IPS DF 4.7 (cell line): Measurements from ENCODE around the gene OCIAD2.
"Not testable (repeated sequence)": the region's sequence is repeated elsewhere in the genome, so short reads cannot be mapped to it uniquely, and the experiment has no call there.

Experiments
- DNase-seq: peaks from one replicate; pipeline ENCODE4 v3.0.0-alpha.2; 2013; ENCODE audit warnings: low spot score; ENCODE audit errors: extremely low read depth

Gene OCIAD2

DNA sequence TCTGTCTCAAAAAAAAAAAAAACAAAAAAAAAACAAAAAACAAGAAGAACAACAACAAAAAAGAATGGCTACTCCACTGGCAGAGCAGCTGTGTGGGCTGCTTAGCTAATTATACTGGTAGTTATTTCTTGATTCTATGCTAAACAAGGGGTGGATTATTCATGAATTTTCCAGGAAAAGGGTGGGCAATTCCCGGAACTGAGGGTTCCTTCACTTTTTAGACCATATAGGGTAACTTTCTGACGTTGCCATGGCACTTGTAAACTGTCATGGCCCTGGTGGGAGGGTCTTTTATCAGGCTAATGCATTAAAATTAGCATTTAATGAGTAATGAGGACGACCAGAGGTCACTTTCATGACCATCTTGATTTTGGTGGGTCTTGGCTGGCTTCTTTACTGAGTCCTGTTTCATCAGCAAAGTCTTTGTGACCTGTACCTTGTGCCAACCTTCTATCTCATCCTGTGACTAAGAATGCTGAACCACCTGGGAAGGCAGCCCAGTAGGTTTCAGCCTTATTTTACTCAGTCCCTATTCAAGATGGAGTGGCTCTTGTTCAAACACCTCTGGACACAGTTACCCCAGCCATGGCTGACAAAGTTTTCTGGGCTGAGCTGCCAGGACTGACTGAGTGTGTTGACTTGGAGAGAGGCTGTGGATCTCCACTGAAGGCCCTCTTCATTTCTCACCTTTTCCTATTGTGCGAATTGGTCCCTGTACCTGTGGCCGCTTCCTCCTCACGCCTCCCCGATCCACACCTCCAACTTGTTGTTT, 1.3 kb upstream of the OCIAD2 start:
- DNase-seq = no peak

DNA sequence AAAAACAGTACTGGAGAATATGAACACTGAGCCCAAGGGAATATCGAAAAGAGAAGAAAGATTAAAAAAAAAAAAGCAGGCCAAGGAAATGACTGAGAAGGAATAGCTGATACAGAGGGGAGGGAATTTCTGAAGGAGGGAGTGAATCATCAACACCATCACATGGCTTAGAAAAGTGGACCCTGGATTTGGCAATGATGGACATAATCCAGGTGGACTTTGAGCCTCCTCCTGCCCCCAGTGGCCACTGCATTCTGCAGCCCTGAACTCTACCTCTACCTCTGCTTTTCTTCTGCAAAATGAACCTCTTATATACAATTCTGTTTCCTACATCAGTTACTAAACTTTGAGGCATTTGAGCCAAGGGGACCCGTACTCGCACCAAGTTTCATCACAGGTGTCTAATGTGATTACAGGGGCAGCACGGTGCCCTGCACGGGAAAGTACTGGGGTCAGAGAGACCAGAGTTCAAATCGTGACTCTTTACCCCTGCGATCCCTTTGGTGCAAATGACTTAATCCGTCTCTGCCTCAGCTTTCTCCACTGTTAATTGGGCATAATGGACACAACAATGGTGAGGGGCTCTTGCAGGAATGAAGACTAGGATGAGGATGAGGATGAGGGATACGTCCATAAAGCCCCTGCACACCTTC, 1.1 kb downstream of the OCIAD2 start:
- DNase-seq = no peak

DNA sequence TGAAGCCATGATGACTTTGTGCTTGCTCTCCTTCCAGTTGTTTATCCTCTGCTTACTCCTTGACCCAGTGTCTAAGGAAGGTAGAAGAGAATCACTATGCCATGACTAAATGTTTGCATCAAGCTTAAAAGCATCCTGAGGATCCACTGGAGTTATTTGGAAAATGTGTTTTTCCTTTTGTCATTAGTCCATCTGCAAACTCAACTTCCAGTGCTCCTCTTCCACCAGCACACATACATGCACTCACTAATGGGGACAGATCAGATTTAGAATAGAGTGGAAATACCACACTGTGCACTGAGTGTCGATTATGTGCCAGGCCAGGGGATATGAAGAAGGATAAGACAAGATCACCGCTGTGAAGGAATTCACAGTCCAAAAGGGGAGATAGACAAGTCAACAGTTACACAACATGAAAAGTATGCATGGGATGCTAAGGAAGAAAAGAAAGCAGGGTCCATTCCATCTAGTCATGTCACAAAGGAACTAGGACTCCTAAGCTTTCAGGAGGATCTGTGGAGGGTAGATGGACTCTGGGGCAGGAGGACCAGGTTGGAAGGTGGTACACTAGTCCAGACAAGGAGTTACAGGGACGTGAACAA, 1.9 kb downstream of the OCIAD2 start:
- no peak for DNase-seq

DNA sequence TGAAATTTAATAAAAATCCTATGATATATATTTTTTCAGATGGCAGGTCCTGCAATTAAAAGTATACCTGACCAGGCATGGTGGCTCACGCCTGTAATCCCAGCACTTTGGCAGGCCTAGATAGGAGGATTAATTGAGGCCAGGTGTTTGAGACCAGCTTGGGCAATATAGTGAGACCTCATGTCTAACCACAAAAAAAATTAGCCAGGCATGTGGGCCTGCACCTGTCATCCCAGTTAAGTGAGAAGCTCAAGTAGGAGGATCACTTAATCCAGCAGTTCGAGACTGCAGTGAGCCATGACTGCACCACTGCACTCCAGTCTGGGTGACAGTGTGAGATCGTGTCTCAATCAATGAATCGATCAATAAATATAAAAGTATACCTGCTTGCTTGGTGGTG, 2.5 kb downstream of the OCIAD2 start:
- no peak for DNase-seq

DNA sequence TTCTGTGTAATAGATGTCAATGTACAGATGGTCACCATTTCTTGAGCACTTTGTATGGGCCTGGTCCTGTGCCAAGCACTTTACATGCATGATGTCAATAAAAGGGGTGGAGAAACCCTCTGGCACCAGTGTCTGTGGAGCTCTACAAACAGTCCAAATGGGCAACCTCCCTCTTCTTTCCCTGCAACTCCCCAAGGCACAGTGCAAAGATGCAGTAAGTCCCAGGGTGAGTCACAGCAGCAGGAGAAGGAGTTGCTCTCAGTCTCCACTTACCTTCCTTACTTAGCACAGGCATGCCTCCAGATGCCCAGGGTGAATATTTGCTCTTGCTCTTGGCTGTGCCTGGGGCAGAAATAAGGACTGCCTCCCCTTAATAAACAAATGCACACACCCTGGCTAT, 4.3 kb downstream of the OCIAD2 start:
- no peak for DNase-seq

DNA sequence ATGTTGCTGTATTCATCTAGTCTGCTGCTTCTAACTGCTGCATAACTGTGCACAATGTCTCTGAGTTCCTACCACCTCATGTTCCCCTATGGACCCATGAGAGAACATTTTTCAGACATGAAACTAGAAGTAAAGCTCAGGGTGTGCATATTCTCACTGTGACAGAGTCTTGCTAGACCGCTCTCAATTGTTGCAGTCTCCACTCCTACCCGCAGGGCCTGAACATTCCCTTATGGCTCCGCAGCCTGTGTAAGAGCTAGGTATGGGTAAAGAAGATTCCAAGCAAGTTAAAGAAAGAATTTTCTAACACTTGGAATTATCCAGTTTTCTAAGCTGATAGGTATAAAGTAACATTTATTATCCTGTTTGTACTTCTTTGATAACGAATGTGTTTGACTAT, 5.4 kb downstream of the OCIAD2 start:
- no peak for DNase-seq

DNA sequence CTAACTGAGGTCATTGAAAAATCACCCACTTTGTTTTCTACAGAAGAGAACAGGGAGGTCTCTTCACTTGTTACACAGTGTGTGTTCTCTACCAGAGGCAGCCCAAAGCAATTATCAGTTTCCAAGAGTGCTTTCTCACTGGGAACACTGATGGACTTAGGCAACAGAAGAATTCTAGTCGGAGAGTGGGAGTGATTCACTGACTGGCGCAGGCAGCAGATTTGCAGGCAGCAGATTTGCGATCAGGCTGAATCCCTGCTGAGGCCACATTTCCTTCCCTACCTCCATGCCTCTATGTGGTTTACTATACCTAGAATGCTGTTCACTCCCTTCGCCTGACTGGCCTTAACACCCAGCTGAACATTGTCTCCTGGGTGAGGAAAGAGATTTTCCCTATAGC, 6.6 kb downstream of the OCIAD2 start:
- no peak for DNase-seq

DNA sequence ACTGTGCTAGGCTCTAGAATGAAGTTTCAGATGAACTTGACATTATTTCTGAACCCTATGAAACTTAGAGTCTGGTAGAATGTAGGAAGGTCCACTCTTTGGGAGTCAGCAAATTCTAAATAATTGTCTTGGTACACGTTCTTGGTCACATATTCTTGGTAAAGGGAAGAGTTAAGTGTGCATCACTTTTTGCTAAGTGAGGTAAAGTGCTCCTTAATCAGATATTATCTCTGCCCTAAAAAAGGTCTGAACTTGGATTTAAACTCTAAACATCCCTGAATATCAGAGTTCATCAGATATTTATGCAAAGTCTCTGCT, 7.2 kb downstream of the OCIAD2 start:
- no peak for DNase-seq

DNA sequence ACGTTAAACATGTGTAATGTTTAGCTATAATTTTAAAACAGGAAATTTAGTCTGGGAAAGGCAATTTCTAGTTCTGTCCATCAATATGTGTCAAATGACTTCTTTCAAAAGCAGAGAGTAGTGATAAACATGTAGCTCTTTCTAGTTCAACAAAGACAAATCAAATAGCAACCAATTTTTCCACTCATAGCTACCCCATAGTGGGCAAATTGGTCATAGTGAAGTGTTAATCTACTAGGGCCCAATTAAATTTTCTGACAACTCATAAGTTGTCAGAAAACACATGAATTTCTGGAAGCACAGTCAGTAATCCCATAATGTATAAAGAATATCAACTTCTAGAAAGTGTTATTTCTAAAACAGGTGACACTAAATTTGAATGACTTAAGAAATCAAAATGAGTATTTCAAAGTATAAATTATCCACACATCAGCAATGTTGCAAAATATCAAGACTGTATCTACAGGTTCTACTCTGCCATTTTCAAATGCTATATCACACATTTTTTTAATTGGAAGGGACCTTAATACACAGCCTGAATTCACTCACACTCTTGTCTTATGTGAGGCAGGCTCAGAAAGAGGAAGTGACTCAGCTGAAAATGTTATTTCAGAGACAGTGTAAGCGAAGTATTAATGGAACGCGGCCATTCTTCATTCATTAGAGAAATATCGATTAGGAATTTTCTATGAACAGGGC, 7.7 kb downstream of the OCIAD2 start:
- no peak for DNase-seq

DNA sequence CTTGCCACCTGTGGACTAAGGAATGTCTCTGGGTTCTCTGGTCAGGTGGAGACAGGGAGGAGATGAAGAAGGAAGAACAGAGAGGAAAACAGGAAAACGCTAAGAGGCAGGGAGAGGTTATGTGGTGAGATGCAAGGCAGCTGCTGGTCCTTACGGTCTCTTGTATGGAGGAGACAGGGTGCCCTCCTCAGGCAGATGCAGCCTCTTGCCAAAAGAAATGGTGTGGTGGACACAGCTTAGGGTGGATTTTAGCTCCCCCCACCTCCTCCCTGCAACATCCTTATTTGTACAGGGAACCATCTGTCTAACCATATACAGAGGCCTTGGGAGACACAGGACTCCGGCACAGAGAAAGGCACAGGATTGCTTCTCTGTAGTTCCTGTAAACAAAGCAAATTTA, 9.7 kb downstream of the OCIAD2 start:
- DNase-seq = no peak

DNA sequence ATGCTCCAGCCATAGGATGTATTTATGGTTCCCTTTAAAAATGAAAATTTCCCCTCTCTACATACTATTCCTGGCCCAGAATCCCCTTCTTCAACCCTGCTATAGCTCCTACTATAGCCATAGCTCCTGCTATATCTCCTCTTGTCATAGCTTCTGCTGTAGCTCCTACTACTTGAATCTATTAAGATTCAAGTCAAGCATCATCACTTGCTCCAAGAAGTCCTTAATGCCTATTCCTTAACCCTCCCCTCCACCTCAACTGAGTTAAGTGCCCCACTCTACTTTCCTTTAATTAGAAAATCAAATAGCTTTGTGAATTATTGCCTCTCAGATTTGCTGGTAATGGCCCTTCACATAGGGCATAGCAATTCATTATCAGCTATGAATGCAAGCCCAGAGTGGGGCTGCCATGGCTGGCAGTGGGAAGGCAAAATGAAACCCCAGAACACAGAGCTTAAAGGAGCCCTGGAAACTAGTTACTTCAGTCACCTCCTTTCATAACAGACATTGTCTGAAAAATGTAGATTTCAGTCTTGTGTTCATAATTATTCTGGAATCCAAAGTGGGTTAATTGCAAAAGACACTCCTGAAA, 15.4 kb downstream of the OCIAD2 start:
- DNase-seq = no peak

DNA sequence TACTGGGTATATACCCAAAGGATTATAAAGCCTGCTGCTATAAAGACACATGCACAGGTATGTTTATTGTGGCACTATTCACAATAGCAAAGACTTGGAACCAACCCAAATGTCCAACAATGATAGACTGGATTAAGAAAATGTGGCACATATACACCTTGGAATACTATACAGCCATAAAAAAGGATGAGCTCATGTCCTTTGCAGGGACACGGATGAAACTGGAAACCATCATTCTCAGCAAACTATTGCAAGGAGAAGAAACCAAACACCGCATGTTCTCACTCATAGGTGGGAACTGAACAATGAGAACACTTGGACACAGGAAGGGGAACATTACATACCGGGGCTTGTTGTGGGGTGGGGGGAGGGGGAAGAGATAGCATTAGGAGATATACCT, 16.8 kb downstream of the OCIAD2 start:
- DNase-seq = not testable (repeated sequence)

DNA sequence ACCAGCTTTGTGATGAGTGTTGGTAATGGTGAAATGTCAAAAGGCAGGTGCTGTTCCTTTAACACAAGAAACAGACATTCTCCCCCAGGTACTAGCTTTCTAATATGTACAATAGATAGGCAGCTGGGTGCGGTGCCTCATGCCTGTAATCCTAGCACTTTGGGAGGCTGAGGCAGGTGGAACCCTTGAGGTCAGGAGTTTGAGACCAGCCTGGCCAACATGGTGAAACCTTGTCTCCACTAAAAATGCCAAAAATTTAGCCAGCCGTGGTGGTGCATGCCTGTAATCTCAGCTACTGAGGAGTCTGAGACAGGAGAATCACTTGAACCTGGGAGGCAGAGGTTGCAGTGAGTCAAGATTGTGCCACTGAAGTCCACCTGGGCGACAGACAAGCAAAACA, 24.9 kb downstream of the OCIAD2 start:
- not testable (repeated sequence) for DNase-seq

DNA sequence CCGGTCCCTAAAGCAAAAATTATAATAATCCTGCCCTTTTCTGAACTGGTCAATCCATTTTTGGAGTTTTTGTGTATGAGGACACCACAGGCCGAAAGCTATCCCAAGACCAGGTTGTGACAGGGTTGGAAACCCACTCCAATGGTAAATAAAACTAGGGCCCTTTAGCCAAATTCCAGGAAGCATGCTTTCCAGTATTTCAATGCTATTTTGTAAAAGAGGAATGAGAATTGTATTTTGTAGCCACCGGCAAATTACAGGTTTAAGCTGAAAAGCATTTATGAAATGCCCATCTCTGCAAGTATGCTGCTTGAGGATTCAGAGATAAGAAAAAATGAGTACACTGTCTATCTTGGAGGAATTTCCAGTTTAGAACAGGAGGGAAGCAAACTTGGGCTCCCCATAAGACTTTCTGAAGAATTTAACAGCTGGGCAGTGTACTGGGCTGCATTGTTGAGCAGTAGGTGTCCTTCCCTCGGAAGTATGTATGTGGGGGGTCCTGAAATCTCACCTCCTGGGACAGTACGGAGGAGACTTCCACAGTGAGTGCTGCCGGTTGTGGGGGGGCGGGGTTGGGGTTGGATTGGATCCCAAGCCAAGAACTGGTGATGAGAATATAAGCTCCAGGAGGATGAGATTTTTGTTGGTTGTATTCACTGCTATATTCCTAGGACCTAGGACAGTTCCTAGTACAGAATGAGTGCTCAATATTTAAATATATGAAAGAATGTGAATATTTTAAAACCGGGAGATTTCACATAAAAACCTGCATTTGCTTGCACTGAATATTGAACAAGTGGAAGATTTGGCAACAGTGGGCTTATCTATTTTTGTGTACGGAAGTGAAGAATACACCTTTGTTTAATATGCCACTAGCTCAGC, 26.8 kb downstream of the OCIAD2 start:
- no peak for DNase-seq

DNA sequence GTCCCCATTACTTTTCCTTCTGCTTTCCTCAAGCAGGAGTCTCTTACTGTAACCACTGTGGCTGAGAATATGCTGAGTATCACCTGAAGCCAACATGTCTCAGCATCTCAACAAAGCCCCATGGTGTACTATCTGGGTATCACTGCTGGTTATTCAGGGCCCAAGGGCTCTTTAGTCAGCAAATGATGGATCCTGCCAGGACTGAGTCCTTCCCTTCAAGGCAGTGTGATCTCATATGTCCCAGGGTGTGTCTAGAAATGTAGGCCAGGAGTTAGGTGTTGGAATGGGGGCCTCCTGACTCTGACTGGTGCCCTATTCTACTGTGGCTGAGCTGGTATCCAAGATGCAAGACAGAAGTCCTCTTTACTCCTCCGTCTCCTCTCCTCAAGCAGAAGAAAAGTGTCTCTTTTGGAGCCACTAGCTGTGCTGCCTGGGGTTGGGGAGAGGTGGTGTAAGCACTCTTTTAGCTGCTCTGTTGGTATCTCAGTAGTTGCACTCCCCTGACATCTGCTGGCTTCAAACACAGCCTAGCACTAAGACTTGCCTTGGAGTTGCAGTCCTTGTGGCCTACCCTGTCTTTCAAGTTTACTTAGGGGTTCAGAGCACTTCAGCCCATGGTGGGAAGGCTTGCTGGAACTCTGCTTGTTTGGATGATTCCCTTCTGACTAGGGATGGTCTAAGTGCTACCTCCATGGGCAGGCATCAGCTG, 28.6 kb downstream of the OCIAD2 start:
- DNase-seq = no peak

DNA sequence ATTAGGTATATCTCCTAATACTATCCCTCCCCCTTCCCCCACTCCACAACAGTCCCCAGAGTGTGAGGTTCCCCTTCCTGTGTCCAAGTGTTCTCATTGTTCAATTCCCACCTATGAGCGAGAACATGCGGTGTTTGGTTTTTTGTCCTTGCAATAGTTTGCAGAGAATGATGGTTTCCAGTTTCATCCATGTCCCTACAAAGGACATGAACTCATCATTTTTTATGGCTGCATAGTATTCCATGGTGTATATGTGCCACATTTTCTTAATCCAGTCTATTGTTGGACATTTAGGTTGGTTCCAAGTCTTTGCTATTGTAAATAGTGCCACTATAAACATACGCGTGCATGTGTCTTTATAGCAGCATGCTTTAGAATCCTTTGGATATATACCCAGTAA, 41.9 kb downstream of the OCIAD2 start:
- not testable (repeated sequence) for DNase-seq

DNA sequence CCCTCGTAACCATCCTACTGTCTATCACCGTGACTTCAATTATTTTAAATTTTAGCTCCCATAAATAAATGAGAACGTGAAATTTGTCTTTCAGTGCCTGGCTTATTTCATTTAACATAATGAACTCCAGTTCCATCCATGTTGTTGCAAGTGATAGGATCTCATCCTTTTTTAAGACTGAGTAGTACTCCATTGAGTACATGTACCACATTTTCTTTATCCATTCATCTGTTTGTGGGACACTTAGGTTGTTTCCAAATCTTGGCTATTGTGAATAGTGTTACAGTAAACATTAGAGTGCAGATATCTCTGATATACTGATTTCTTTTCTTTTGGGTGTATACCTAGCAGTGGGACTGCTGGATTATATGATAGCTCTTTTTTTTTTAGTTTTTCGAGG, 42.8 kb downstream of the OCIAD2 start:
- DNase-seq = no peak

DNA sequence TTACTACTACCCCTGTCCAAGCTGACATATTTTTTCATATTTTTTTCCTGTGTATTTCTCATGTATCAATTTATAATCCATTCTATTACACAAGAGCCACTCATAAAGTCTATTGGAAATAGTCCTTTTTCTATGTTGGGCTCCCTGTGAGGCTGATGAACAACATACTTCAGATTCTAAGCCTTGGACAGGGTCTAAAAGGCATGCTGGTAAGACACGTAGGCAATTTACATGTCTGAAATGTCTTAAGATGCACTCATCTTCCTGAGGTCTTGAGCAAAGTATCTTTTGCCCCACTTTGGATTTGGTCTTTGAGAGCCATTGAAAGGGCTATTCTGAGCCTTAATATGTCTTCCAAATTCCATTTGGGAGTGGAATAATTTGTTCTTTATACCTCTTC, 43.9 kb downstream of the OCIAD2 start:
- no peak for DNase-seq

DNA sequence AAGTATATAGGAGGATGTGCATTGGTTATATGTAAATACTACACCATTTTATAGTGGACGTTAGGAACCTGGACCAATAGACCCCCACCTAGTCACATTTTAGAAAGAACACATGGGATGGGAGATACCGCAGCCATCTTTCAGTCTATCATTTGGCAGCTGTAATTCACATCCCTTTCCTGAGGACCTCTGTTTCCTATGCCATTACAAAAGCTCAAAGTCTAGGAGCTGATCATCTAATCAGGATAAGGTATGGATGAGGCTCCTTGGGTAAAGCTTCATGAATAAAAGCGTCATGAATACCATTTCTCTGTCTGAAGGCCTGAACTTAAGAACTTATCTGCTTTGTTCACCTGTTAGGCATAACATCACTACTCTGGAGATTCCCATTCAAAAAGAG, 44.5 kb downstream of the OCIAD2 start:
- DNase-seq = no peak

DNA sequence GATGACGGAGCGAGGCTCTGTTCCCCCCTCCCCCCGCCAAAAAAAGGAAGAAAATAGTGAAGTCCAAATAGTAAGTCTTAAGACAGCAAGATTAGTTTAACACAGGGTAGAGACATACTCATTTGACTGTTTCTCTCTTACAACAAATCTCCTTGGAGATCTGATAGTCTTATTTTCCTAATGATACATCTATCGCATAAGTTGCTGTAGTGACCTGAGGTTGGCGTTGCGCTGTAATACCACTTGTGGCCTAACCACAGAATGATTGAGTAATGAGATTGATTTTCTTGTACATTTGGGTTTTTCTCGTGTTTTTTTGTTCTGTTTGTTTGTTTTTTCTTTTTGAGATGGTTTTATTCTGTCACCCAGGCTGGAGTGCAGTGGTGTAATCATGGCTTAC, 48.4 kb downstream of the OCIAD2 start:
- no peak for DNase-seq
